ENCODE measurements around the gene TBCD. TPM values are rescaled to one million over a fixed set of nuclear protein-coding genes. Genes with fewer than 3 reads are reported as not detected.

Gene TBCD
- total RNA-seq, 6 experiments from 2014 or later = 47.3 to 67.6 (median 62.5) TPM

DNA sequence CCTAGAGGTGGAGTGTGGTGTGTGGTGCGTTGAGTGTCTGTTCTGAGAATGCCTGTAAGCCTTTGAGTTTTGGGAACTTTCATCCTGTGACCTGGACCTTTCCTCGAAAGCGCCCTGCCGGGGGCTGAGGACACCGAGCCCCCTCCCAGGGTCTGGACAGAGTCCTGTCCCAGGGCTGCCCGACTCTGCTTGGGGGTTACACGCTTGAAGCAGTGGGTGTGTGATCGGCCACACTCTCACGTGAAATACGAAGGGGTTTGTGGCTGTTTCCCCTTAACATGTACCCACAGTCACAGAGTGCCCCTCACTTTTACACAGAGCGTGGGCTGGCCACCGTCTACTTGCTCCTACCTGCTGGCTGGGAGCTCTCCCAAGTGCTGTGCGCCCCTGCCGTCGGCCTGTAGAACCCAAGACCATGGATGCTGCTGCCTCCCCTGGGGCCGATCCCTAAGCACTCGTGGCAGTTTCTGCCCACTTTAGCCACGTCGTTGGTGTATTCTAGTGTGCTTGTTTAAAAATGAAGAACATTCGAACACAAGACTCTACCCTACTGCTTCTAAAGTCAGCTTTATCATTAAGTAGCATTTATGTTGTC is 81.1 kb downstream of the TBCD start:
- TF ChIP-seq, protein P1, sequence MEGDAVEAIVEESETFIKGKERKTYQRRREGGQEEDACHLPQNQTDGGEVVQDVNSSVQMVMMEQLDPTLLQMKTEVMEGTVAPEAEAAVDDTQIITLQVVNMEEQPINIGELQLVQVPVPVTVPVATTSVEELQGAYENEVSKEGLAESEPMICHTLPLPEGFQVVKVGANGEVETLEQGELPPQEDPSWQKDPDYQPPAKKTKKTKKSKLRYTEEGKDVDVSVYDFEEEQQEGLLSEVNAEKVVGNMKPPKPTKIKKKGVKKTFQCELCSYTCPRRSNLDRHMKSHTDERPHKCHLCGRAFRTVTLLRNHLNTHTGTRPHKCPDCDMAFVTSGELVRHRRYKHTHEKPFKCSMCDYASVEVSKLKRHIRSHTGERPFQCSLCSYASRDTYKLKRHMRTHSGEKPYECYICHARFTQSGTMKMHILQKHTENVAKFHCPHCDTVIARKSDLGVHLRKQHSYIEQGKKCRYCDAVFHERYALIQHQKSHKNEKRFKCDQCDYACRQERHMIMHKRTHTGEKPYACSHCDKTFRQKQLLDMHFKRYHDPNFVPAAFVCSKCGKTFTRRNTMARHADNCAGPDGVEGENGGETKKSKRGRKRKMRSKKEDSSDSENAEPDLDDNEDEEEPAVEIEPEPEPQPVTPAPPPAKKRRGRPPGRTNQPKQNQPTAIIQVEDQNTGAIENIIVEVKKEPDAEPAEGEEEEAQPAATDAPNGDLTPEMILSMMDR (IDR thresholded peaks at IDR 0.05) = no peak
- H3K27ac Mint-ChIP-seq = no peak overlapping the region
- DNase-seq = no peak

DNA sequence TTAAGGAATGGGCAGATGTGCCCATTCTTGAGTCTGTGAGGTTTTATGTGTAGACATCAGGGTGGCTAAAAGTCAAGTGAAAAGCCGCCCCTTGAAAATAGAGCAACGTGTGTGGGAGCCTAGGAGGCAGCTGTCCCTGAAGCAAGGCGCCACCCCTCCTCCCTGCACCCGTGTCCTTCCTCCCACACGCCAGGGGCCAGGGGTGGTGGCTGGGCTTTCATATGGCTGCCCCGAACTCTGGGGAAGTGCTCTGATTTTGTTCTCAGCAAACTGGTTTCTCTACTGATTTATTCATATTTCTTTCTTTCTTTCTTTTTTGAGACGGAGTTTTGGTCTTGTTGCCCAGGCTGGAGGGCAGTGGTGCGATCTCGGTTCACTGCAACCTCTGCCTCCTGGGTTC is 83.3 kb downstream of the TBCD start:
- TF ChIP-seq, protein P1 (IDR thresholded peaks at IDR 0.05) = no peak
- no peaks in the 10 kb centered on the region; the same call in 1 of the 2 replicates for H3K27me3 Mint-ChIP-seq (ENCODE audit: insufficient read depth)
- H3K4me1 Mint-ChIP-seq (ENCODE audit: low read depth) = peaks cover 16% of the 10 kb centered on the region
- no peaks in the 10 kb centered on the region for H3K9me3 Mint-ChIP-seq
- no peak overlapping the region for H3K27ac Mint-ChIP-seq
- DNase-seq = no peak
- H3K4me3 Mint-ChIP-seq = no peak overlapping the region
- no peaks in the 10 kb centered on the region for H3K36me3 Mint-ChIP-seq (ENCODE audit: low read depth)

More for the DNA sequence above, 81.1 kb downstream of the TBCD start:
- peaks cover 9% of the 10 kb centered on the region for H3K4me1 Mint-ChIP-seq (ENCODE audit: low read depth)
- H3K27me3 Mint-ChIP-seq (ENCODE audit: insufficient read depth) = no peaks in the 10 kb centered on the region; the same call in 1 of the 2 replicates
- H3K9me3 Mint-ChIP-seq = no peaks in the 10 kb centered on the region
- H3K4me3 Mint-ChIP-seq = no peak overlapping the region
- H3K36me3 Mint-ChIP-seq (ENCODE audit: low read depth) = peaks cover 13% of the 10 kb centered on the region

DNA sequence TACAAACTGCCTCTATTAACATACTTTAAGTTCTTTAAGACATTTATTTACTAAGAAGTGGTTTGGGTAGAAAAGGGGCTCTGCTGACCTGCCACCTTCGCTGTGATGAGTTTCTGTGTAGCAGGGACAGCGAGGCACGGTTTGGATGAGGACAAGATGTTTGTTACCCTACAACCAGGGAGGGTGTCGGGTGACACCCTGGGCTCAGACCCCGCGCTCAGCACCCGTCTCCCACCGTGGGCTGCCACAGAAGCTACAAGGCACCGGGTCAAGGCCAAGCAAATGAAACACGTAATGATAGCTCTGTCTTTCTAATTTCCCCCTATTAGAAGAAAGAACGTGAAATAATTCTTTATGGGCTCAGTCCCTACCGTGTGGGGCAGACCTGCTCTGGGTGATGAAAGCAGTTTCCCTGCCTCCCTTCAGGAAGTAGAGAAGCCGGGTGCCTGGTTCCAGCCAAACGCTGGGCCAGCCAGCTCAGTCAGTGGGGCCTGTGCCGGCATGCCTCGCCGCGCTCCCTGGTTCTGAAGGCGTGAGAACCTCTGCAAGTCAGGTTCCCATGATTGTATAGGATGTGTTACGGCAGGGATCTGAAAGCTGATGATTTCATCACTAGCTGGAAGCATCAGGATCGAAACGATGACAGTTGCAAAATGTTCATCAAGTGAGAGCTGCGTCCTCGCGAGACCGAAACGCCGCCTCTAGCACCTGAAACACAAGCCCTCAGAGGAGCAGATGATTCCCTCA is 84.1 kb downstream of the TBCD start:
- TF ChIP-seq, protein P1 (IDR thresholded peaks at IDR 0.05) = no peak
- no peaks in the 10 kb centered on the region for H3K36me3 Mint-ChIP-seq (ENCODE audit: low read depth)
- no peak overlapping the region for H3K4me3 Mint-ChIP-seq
- H3K27ac Mint-ChIP-seq = no peak overlapping the region
- no peaks in the 10 kb centered on the region; the same call in 1 of the 2 replicates for H3K27me3 Mint-ChIP-seq (ENCODE audit: insufficient read depth)
- no peak for DNase-seq
- peaks cover 16% of the 10 kb centered on the region for H3K4me1 Mint-ChIP-seq (ENCODE audit: low read depth)
- no peaks in the 10 kb centered on the region for H3K9me3 Mint-ChIP-seq

DNA sequence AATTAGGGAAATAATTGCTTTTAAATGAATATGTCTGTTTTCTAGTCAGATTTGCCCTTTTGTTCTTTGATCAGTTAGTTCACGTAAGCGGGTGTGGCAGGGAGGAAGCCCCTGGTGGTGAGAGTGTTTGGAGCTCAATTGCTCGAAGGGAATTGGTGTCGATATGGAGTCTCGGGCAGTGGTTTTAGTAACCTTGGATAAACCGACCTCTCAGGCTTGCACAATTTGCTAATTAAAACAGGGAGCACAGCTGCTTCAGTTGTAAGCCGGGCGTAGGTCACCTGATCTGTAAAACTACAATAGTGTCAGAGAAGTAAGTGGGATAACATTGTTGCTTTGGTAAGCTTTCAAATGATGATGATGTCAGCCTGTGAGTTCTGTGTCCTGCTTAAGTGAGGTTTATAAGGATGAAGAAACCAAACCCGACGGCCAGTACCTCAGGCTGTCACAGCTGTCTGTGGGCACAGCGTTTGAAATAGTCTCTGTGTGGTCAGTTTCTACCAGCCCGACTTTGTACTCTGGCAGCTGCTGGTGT is 85.0 kb downstream of the TBCD start:
- Mint-ChIP-seq H3K9me3 (no peaks in the 10 kb centered on the region), H3K36me3 (ENCODE audit: low read depth) (no peaks in the 10 kb centered on the region), H3K4me1 (ENCODE audit: low read depth) (peaks cover 16% of the 10 kb centered on the region), H3K4me3 (no peak overlapping the region), H3K27me3 (ENCODE audit: insufficient read depth) (no peaks in the 10 kb centered on the region; the same call in 1 of the 2 replicates), H3K27ac (no peak overlapping the region)
- TF ChIP-seq, protein P1 (IDR thresholded peaks at IDR 0.05) = no peak; the same call in 1 of the 2 replicates
- no peak for DNase-seq

DNA sequence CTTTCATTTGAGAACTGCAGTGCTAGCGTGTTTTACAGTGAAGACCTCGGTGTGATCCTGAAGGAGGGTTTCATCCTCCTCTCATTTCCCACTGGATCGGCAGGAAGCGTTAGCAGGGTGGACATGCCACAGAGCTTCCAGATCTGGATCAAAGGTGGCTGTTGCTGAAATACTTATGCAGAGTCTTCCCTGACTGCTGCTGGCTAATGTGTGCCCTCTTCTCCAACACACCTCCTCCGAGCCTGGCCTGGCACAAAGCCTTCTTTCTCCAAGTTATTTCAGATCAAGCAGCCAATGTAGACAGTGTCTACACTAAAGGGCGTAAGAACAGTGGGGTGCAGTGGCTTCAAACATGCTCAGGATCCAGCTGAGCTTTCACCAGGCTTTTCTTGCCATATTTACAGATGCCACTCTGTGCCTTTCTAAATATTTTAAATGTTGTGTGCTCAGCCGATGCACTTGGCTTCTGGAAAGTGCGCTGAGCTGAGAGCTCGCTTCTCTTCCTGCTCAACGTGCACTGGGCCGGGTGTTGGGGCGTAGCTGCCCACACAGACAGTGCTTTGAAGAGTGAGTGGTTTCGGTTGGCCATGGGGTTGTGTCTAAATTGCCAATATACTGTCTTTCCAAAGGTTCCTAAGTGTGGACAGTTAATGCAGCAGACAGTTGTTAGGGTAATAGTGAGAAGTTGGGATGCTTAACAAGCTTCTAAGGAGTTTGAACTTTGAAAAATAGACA is 85.9 kb downstream of the TBCD start:
- Mint-ChIP-seq H3K27ac (peak overlapping the region; percentile 6; the same call in 1 of the 2 replicates), H3K4me1 (ENCODE audit: low read depth) (peaks cover 16% of the 10 kb centered on the region), H3K9me3 (no peaks in the 10 kb centered on the region), H3K36me3 (ENCODE audit: low read depth) (no peaks in the 10 kb centered on the region), H3K27me3 (ENCODE audit: insufficient read depth) (no peaks in the 10 kb centered on the region; the same call in 1 of the 2 replicates), H3K4me3 (no peak overlapping the region)
- DNase-seq = no peak
- TF ChIP-seq, protein P1 (IDR thresholded peaks at IDR 0.05) = no peak

All from HFFc6 (cell line).